PC-9 (cell line): ENCODE data around the gene PRR5L. TPM values are rescaled to one million over a fixed set of nuclear protein-coding genes. Genes with fewer than 3 reads are reported as not detected.

Experiments used
- BruUV-seq: library from RNA; stranded (reverse); fragments of 400-500 nt; replicated peaks from 2 replicates; lab custom pipeline; 2021; lab: Mats Ljungman, UMichigan
- CTCF ChIA-PET: fragments of 300-600 bp; sonication (Branson Sonifier 250); formaldehyde crosslinking; loops from one replicate; lab custom pipeline; 2022; ENCODE audit warnings: antibody characterized with exemption; lab: Charles Lee
- POLR2A ChIA-PET: fragments of 300-600 bp; sonication (Branson Sonifier 250); formaldehyde crosslinking; loops from one replicate; lab custom pipeline; 2022; ENCODE audit warnings: antibody characterized with exemption; ENCODE audit not compliant: unreplicated experiment; lab: Charles Lee
- DNase-seq, 2 experiments: peaks; one replicate each; pipeline versions ENCODE4 v3.0.0 to v3.0.0-alpha.2; 2015 to 2022; ENCODE audit warnings: mixed read lengths in 1 of 2
- H2AFZ ChIP-seq: fragments of 200-600 bp; sonication (generic); 2 replicates; pipeline ENCODE4 v1.8.1; 2017; ENCODE audit warnings: antibody characterized with exemption
- H3F3A ChIP-seq: fragments of 200-600 bp; sonication (generic); 2 replicates; pipeline ENCODE4 v1.8.1; 2017; ENCODE audit warnings: antibody characterized with exemption, mild to moderate bottlenecking, low read depth; ENCODE audit not compliant: insufficient read depth
- H3K27ac ChIP-seq: fragments of 200-600 bp; sonication (generic); 2 replicates; pipeline ENCODE4 v1.6.1; 2016; ENCODE audit warnings: mixed run types
- H3K27me3 ChIP-seq: fragments of 200-600 bp; sonication (generic); 2 replicates; pipeline ENCODE4 v1.6.1; 2016; ENCODE audit warnings: low read depth, mixed run types; ENCODE audit not compliant: insufficient read depth
- H3K36me3 ChIP-seq: fragments of 200-600 bp; sonication (generic); 2 replicates; pipeline ENCODE4 v1.6.1; 2016; ENCODE audit warnings: low read depth, mixed run types
- H3K4me1 ChIP-seq: fragments of 200-600 bp; sonication (generic); replicated peaks from 2 replicates; pipeline ENCODE4 v1.6.1; 2016; ENCODE audit warnings: mixed run types; ENCODE audit not compliant: insufficient read depth
- H3K4me2 ChIP-seq: fragments of 200-600 bp; sonication (generic); 2 replicates; pipeline ENCODE4 v1.6.1; 2017; ENCODE audit warnings: mixed run types
- H3K4me3 ChIP-seq: fragments of 200-600 bp; sonication (generic); 2 replicates; pipeline ENCODE4 v1.6.1; 2016; ENCODE audit warnings: mixed run types
- H3K79me2 ChIP-seq: fragments of 200-600 bp; sonication (generic); 2 replicates; pipeline ENCODE4 v1.6.1; 2017; ENCODE audit warnings: low read depth, mixed run types
- H3K9me2 ChIP-seq: fragments of 200-600 bp; sonication (generic); 2 replicates; pipeline ENCODE4 v1.8.1; 2017; ENCODE audit warnings: mild to moderate bottlenecking; ENCODE audit not compliant: insufficient read depth
- H3K9me3 ChIP-seq: fragments of 200-600 bp; sonication (generic); 2 replicates; pipeline ENCODE4 v1.8.1; 2016; ENCODE audit warnings: low read depth; ENCODE audit not compliant: insufficient read depth
- H4K20me1 ChIP-seq: fragments of 200-600 bp; sonication (generic); 2 replicates; pipeline ENCODE4 v1.8.1; 2017; ENCODE audit not compliant: insufficient read depth
- CTCF ChIP-seq: fragments of 200-600 bp; sonication (generic); conservative IDR thresholded peaks from 2 replicates; pipeline ENCODE4 v1.6.1; 2017; ENCODE audit warnings: mixed run types, antibody characterized with exemption, mild to moderate bottlenecking, moderate library complexity
- EZH2 ChIP-seq: fragments of 200-600 bp; sonication (generic); IDR thresholded peaks from 2 replicates; pipeline ENCODE4 v1.8.0; 2017; ENCODE audit warnings: antibody characterized with exemption, low read depth
- intact Hi-C: fragments of 100-400 bp; cut with micrococcal nuclease; formaldehyde crosslinking; loops from one replicate; pipeline ENCODE4 v1.10.0; 2022; ENCODE audit not compliant: unreplicated experiment
- total RNA-seq: library from RNA; stranded (reverse); gene quantifications from 2 replicates; pipeline ENCODE4 v1.2.3, GENCODE V29; 2021

The PRR5L gene
- total RNA-seq, 1 experiment from 2014 or later, result 5.1 TPM

DNA sequence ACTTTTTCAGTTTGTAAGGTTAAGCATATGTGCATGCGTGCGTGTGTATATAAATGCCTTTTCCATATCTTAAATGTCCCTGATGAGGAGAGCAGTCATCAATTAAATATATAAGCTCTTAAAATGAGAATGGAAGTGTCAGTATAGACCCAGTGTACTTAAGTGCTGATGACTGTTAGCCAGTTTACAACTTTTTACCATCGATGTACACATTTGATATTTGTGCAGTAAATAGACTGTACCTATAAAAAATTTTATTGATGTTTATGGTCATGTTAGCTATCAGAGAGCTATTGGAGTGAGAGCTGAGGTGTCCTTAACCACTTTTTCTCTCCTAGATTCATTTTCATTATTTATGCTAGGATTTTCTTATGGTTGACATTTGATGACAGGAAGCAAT lies 168.6 kb downstream of the PRR5L start:
- Histone ChIP-seq H3K27me3 (no peaks in the 10 kb centered on the region), H3K4me3 (no peak overlapping the region), H3K36me3 (no peaks in the 10 kb centered on the region), H3K27ac (no peak overlapping the region), H3K9me3 (no peaks in the 10 kb centered on the region), H2AFZ (no peak overlapping the region), H3K4me2 (no peak overlapping the region), H3K4me1 (peaks cover 7% of the 10 kb centered on the region; the same call in 1 of the 2 replicates), H3K9me2 (no peaks in the 10 kb centered on the region; the same call in 1 of the 2 replicates), H4K20me1 (no peaks in the 10 kb centered on the region), H3F3A (no peaks in the 10 kb centered on the region), H3K79me2 (no peaks in the 10 kb centered on the region)
- POLR2A ChIA-PET, result interaction anchor here (0.6 to 0.7 kb wide), 3 partner anchors 9 to 846 kb away, joined by 3 read pairs; partner anchors contain the start of gene FJX1
- TF ChIP-seq CTCF, result no peak
- no peak for TF ChIP-seq EZH2
- intact Hi-C loops, result no loop called here
- CTCF ChIA-PET, result interaction anchor here (0.6 kb wide), 1 partner anchor 275 kb away, joined by 3 read pairs; no protein-coding TSS in a partner anchor
- DNase-seq, result no peak
- no TSS peak for BruUV-seq

GRCh38 chr11:36465449-36466163 lies 169.5 kb downstream of the PRR5L start:
- intact Hi-C loops, result no loop called here
- H3K4me1 ChIP-seq, result peaks cover 7% of the 10 kb centered on the region; the same call in 1 of the 2 replicates
- BruUV-seq, result no TSS peak

GRCh38 chr11:36467012-36467411 lies 170.9 kb downstream of the PRR5L start:
- CTCF ChIA-PET, result no interaction called here
- Histone ChIP-seq H3K79me2 (no peaks in the 10 kb centered on the region), H3K9me3 (no peaks in the 10 kb centered on the region), H3K4me2 (no peak overlapping the region), H4K20me1 (no peaks in the 10 kb centered on the region), H3K4me3 (no peak overlapping the region), H3F3A (no peaks in the 10 kb centered on the region), H2AFZ (no peak overlapping the region), H3K27ac (no peak overlapping the region), H3K36me3 (no peaks in the 10 kb centered on the region), H3K27me3 (no peaks in the 10 kb centered on the region), H3K9me2 (no peaks in the 10 kb centered on the region; the same call in 1 of the 2 replicates), H3K4me1 (peaks cover 7% of the 10 kb centered on the region; the same call in 1 of the 2 replicates)
- no TSS peak for BruUV-seq
- POLR2A ChIA-PET, result no interaction called here
- DNase-seq, result no peak
- TF ChIP-seq EZH2 (no peak), CTCF (no peak)
- intact Hi-C loops, result no loop called here

More at GRCh38 chr11:36465449-36466163, 169.5 kb downstream of the PRR5L start:
- H4K20me1 ChIP-seq, result no peaks in the 10 kb centered on the region
- POLR2A ChIA-PET, result interaction anchor here (0.7 kb wide), 2 partner anchors 10 to 46 kb away, joined by 3 to 8 read pairs; no protein-coding TSS in a partner anchor
- H3K9me3 ChIP-seq, result no peaks in the 10 kb centered on the region
- TF ChIP-seq EZH2, result no peak
- TF ChIP-seq CTCF, result no peak
- H3K4me2 ChIP-seq, result no peak overlapping the region
- no peaks in the 10 kb centered on the region for H3K27me3 ChIP-seq
- no peak overlapping the region for H3K4me3 ChIP-seq
- DNase-seq, result no peak
- H3F3A ChIP-seq, result no peaks in the 10 kb centered on the region
- no peaks in the 10 kb centered on the region for H3K36me3 ChIP-seq
- H3K9me2 ChIP-seq, result no peaks in the 10 kb centered on the region; the same call in 1 of the 2 replicates
- no peaks in the 10 kb centered on the region for H3K79me2 ChIP-seq
- CTCF ChIA-PET, result interaction anchor here (0.6 kb wide), 1 partner anchor 276 kb away, joined by 3 read pairs; no protein-coding TSS in a partner anchor
- no peak overlapping the region for H3K27ac ChIP-seq
- H2AFZ ChIP-seq, result no peak overlapping the region
